BJ (cell line): ENCODE measurements around the gene HSPA1B. TPM values are rescaled to one million over a fixed set of nuclear protein-coding genes. Genes with fewer than 3 reads are reported as not detected.

ENCODE experiments used
- CTCF ChIA-PET: fragments of 350-600 bp; formaldehyde crosslinking; extraction: SDS; loops from one replicate; lab custom pipeline; 2021; ENCODE audit warnings: antibody characterized with exemption, inconsistent platforms; lab: Yijun Ruan, JAX
- POLR2A ChIA-PET: fragments of 300-600 bp; sonication (Branson Sonifier 250); formaldehyde crosslinking; extraction: SDS; loops from one replicate; lab custom pipeline; 2021; ENCODE audit warnings: antibody characterized with exemption; lab: Charles Lee
- DNase-seq: peaks from one replicate; pipeline ENCODE4 v3.0.0-alpha.2; 2011; ENCODE audit warnings: low read depth
- H3K27me3 ChIP-seq: 2 replicates; pipeline ENCODE4 v1.6.0; 2011; ENCODE audit warnings: low read length; ENCODE audit not compliant: control insufficient read depth, insufficient read depth
- H3K36me3 ChIP-seq: 2 replicates; pipeline ENCODE4 v1.5.1; 2011; ENCODE audit warnings: low read length; ENCODE audit not compliant: control insufficient read depth, insufficient read depth
- H3K4me3 ChIP-seq: 2 replicates; pipeline ENCODE4 v1.5.1; 2011; ENCODE audit warnings: low read depth, mild to moderate bottlenecking, control low read depth, low read length
- CTCF ChIP-seq: IDR thresholded peaks from 2 replicates; pipeline ENCODE4 v1.5.1; 2011; ENCODE audit warnings: low read depth, mild to moderate bottlenecking, control low read depth, inconsistent platforms, low read length, moderate library complexity; ENCODE audit not compliant: insufficient read depth
- polyA plus RNA-seq: library from polyadenylated mRNA; depleted of rRNA; stranded (reverse); fragments of >200 nt; gene quantifications from 2 replicates; pipeline ENCODE4 v1.2.3, GENCODE V29; 2011

Gene HSPA1B
- polyA plus RNA-seq, 1 experiment: 42.8 TPM

DNA sequence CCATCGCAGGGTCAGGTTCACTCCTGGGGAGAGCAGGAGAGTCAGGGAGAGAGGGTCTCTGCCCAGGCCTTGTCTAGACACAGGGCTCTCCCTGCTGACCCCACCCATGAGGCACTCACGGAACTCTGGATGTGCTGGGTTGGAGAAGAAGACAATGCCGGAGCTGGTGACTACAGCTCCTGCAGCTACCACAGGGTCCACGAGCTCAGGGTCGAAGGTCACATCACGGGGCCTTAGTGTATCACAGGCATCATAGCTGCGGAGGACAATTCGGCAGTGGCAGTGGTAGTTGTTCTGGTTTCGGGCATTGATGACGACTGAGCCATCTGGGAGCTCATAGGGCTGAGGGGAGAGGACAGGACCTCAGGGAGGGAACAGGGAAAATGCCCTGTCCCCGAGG lies 32.4 kb downstream of the HSPA1B start:
- CTCF ChIA-PET: interaction anchor here (1.9 kb wide), 1 partner anchor 29 kb away, joined by 5 read pairs; no protein-coding TSS in a partner anchor
- H3K27me3 ChIP-seq: no peaks in the 10 kb centered on the region
- peaks cover 9% of the 10 kb centered on the region for H3K36me3 ChIP-seq
- TF ChIP-seq CTCF: no peak
- no peak overlapping the region for H3K4me3 ChIP-seq
- no peak for DNase-seq
- POLR2A ChIA-PET: no interaction called here

GRCh38 chr6:31860349-31860748 lies 32.8 kb downstream of the HSPA1B start:
- no peak for TF ChIP-seq CTCF
- H3K4me3 ChIP-seq: no peak overlapping the region
- POLR2A ChIA-PET: no interaction called here
- no peak for DNase-seq
- no peaks in the 10 kb centered on the region for H3K27me3 ChIP-seq
- CTCF ChIA-PET: interaction anchor here (1.9 kb wide), 1 partner anchor 29 kb away, joined by 5 read pairs; no protein-coding TSS in a partner anchor
- peaks cover 9% of the 10 kb centered on the region for H3K36me3 ChIP-seq

DNA sequence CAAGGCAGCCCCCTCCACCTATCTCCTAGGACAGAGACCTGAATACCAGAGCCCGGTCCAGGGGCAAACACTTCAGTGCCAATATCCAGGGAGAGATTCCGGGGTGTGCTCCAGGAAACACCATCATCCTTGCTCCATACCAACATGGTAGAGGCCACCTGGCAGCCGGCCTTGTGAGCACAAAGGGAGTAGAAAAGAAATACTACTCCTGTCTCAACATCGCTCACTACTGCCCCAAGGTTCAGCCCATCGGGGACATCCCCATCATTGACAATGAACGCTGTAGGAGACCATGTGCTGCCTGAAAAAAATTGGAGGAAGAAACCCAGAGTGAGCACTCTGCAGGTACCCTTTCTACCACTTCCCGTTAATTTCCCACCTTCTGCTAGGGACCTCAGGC lies 33.6 kb downstream of the HSPA1B start:
- Histone ChIP-seq H3K36me3 (peaks cover 9% of the 10 kb centered on the region), H3K27me3 (no peaks in the 10 kb centered on the region), H3K4me3 (no peak overlapping the region)
- ChIA-PET CTCF (no interaction called here), POLR2A (no interaction called here)
- DNase-seq: no peak
- no peak for TF ChIP-seq CTCF

GRCh38 chr6:31861919-31862343 lies 34.4 kb downstream of the HSPA1B start:
- POLR2A ChIA-PET: no interaction called here

More at GRCh38 chr6:31861919-31862343, 34.4 kb downstream of the HSPA1B start:
- H3K4me3 ChIP-seq: peak overlapping the region; percentile 82
- H3K27me3 ChIP-seq: no peaks in the 10 kb centered on the region
- CTCF ChIA-PET: no interaction called here
- DNase-seq: no peak
- no peak for TF ChIP-seq CTCF
- peaks cover 9% of the 10 kb centered on the region for H3K36me3 ChIP-seq
